ENCODE measurements around the gene RPS6KA2. TPM values are rescaled to one million over a fixed set of nuclear protein-coding genes. Genes with fewer than 3 reads are reported as not detected.

RPS6KA2 gene
- total and polyA plus RNA-seq, 2 donors (not counting 3 experiments of a cell fraction or from before 2014, with no cell fraction given) = 54.5 to 75.8 TPM

DNA sequence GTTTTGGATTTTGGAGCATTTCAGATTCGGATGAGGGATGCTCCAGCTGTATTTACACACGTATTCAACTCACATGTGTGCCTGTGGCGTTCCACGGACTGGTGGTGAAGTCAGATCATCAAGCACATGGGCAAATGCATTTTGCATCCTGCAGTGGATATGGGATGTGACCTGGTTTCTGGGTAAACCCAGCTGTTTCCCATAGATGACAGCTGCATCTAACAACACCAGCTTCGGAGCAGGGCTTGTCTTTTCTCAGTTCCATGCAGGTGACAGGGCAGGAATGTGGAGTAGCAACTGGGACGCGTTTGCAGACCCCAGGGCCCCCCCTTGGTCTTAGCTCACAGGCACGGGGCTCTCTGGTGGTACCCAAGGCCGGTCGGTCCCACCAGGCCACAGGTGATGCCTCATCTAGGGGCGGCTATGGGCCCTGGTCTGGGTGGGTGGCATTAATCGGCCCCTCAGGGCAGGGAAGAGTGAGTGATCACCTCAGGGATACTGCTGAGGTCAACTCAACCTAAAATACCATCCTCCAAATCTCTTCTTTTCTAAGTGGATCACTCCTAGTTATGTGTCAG is 123.8 kb downstream of the RPS6KA2 start:
- POLR2A ChIA-PET = no interaction called here
- no peak overlapping the region for H3K9ac ChIP-seq (replicated peaks; ENCODE audit: extremely low read depth, insufficient read depth, low read length)
- FAIRE-seq = no peak
- no peaks in the 10 kb centered on the region for H3K79me2 ChIP-seq (ENCODE audit: control insufficient read depth, insufficient read depth, low read length)
- no peaks in the 10 kb centered on the region for H3K9me1 ChIP-seq (replicated peaks; ENCODE audit: control insufficient read depth, extremely low read depth, insufficient read depth, low read length)
- TF ChIP-seq GATA2 (IDR thresholded peaks at IDR 0.05; ENCODE audit: insufficient read depth, insufficient read length, low read depth, low read length) = no peak
- no peak for TF ChIP-seq FOS (IDR thresholded peaks at IDR 0.05; ENCODE audit: borderline replicate concordance, insufficient read depth, low read length)
- TF ChIP-seq EZH2 (IDR thresholded peaks at IDR 0.05; ENCODE audit: borderline replicate concordance, low read depth, low read length, severe bottlenecking) = no peak
- TF ChIP-seq MYC (IDR thresholded peaks at IDR 0.05; ENCODE audit: low read depth, low read length) = no peak
- no peak for TF ChIP-seq MAX (IDR thresholded peaks at IDR 0.05; ENCODE audit: insufficient read depth, insufficient read length)
- no peak for TF ChIP-seq POLR2A (IDR thresholded peaks at IDR 0.05; ENCODE audit: low read depth, low read length)
- TF ChIP-seq POLR2AphosphoS5 (IDR thresholded peaks at IDR 0.05; ENCODE audit: insufficient read depth, low read depth, low read length) = no peak
- TF ChIP-seq JUN (IDR thresholded peaks at IDR 0.05; ENCODE audit: borderline replicate concordance, insufficient read depth, insufficient read length, low read depth) = no peak
- TF ChIP-seq CTCF (IDR thresholded peaks at IDR 0.05; ENCODE audit: extremely low read depth in 1 of 2, insufficient read depth in 1 of 2, low read depth in 1 of 2, low read length in 2 of 2) = no peak
- no peak overlapping the region for H3K27ac ChIP-seq (ENCODE audit: insufficient read depth, low read depth, low read length)
- dilution Hi-C loops (cut with MboI; ENCODE audit: extremely low pct_ligation_motif_present, low sequenced_read_pairs) (no loop called here), intact Hi-C loops (cut with micrococcal nuclease) (no loop called here)
- H4K20me1 ChIP-seq (replicated peaks; ENCODE audit: control insufficient read depth, extremely low read depth, insufficient read depth, low read length) = no peaks in the 10 kb centered on the region
- no peak for DNase-seq (ENCODE audit: low read depth, low spot score)
- H3K4me2 ChIP-seq (ENCODE audit: insufficient read depth, low read length) = no peak overlapping the region
- CTCF ChIA-PET = interaction anchor here (1.4 kb wide), 1 partner anchor 272 kb away, joined by 3 read pairs; no protein-coding TSS in a partner anchor
- H3K4me3 ChIP-seq (replicated peaks in 1 of 3; ENCODE audit: insufficient read depth in 1 of 3, low read depth in 1 of 3, low read length in 3 of 3) = no peak overlapping the region
- no peaks in the 10 kb centered on the region for H3K27me3 ChIP-seq (ENCODE audit: control insufficient read depth in 2 of 2, insufficient read depth in 2 of 2, low read length in 2 of 2)
- H3K4me1 ChIP-seq (ENCODE audit: control insufficient read depth, extremely low read depth, insufficient read depth, low read length) = no peaks in the 10 kb centered on the region
- BruUV-seq (replicated peaks) = no TSS peak
- H2AFZ ChIP-seq (ENCODE audit: low read depth, low read length) = no peak overlapping the region
- peaks cover 4 to 71% of the 10 kb centered on the region in 2 experiments for H3K36me3 ChIP-seq (ENCODE audit: control insufficient read depth in 2 of 2, extremely low read depth in 1 of 2, insufficient read depth in 2 of 2, low read length in 2 of 2)
- H3K9me3 ChIP-seq (replicated peaks; ENCODE audit: control insufficient read depth, insufficient read depth, low read length) = no peaks in the 10 kb centered on the region

All from endothelial cell of umbilical vein (primary cell).